ENCODE data around the gene DPPA5. TPM values are rescaled to one million over a fixed set of nuclear protein-coding genes. Genes with fewer than 3 reads are reported as not detected.

DPPA5 gene
- total and polyA plus RNA-seq, 2 donors (not counting 1 experiment from before 2014, with no cell fraction given): not detected

- Histone ChIP-seq H3K36me3 (replicated peaks in 1 of 2; ENCODE audit: control extremely low read depth in 1 of 2, control insufficient read depth in 1 of 2, extremely low read depth in 1 of 2, insufficient read depth in 2 of 2, low read length in 1 of 2) (no peaks in the 10 kb centered on the region), H3K4me2 (replicated peaks; ENCODE audit: low read depth, low read length, poor library complexity, severe bottlenecking) (no peak overlapping the region), H3K4me3 (ENCODE audit: control extremely low read depth in 1 of 5, extremely low read depth in 1 of 5, insufficient read depth in 1 of 5, low read depth in 2 of 5, low read length in 4 of 5) (no peak overlapping the region), H3K27ac (ENCODE audit: low read length in 2 of 2) (no peak overlapping the region), H3K9me3 (ENCODE audit: control extremely low read depth in 1 of 3, control insufficient read depth in 2 of 3, insufficient read depth in 1 of 3, low read length in 2 of 3) (no peaks in the 10 kb centered on the region), H4K20me1 (ENCODE audit: control insufficient read depth, insufficient read depth, low read length, poor library complexity, severe bottlenecking) (no peaks in the 10 kb centered on the region), H2AFZ (ENCODE audit: insufficient read depth, low read depth, low read length, poor library complexity, severe bottlenecking) (no peak overlapping the region), H3K4me1 (ENCODE audit: control insufficient read depth in 2 of 2, insufficient read depth in 2 of 2, low read length in 2 of 2) (no peaks in the 10 kb centered on the region), H3K27me3 (replicated peaks in 1 of 4; ENCODE audit: control extremely low read depth in 1 of 4, control insufficient read depth in 3 of 4, insufficient read depth in 4 of 4, low read length in 3 of 4) (peaks cover 0 to 5% (median 2%) of the 10 kb centered on the region in 4 experiments), H3K79me2 (ENCODE audit: control insufficient read depth, insufficient read depth, low read length) (no peaks in the 10 kb centered on the region), H3K9ac (ENCODE audit: low read length) (no peak overlapping the region)
- POLR2A ChIA-PET: no interaction called here
- no peak overlapping the region for H3K27ac Mint-ChIP-seq
- TF ChIP-seq CTCF (IDR thresholded peaks at IDR 0.05): no peak
- no peak for TF ChIP-seq EZH2 (IDR thresholded peaks at IDR 0.05; ENCODE audit: borderline replicate concordance, insufficient read depth, low read depth, low read length, poor library complexity, severe bottlenecking)
- peaks cover 9% of the 10 kb centered on the region for H3K27me3 Mint-ChIP-seq
- H3K4me3 Mint-ChIP-seq: no peak overlapping the region
- no peaks in the 10 kb centered on the region for H3K4me1 Mint-ChIP-seq
- no peaks in the 10 kb centered on the region for H3K9me3 Mint-ChIP-seq (ENCODE audit: insufficient read depth)
- no peak for ATAC-seq (ENCODE audit: low read depth)
- intact Hi-C loops (cut with micrococcal nuclease): no loop called here
- CTCF ChIA-PET: no interaction called here
- no peak for DNase-seq
- WGBS (ENCODE audit: insufficient coverage): no CpG with 5 or more reads among the region's 5 CpGs
Observed at GRCh38 chr6:73342174-73342573, 11.9 kb downstream of the DPPA5 start.

GRCh38 chr6:73341335-73341734 is 12.7 kb downstream of the DPPA5 start:
- Mint-ChIP-seq H3K4me1 (no peaks in the 10 kb centered on the region), H3K27ac (no peak overlapping the region), H3K9me3 (ENCODE audit: insufficient read depth) (no peaks in the 10 kb centered on the region), H3K27me3 (peaks cover 3% of the 10 kb centered on the region), H3K4me3 (no peak overlapping the region)
- H2AFZ ChIP-seq (ENCODE audit: insufficient read depth, low read depth, low read length, poor library complexity, severe bottlenecking): no peak overlapping the region
- no peaks in the 10 kb centered on the region for H3K79me2 ChIP-seq (ENCODE audit: control insufficient read depth, insufficient read depth, low read length)
- no peak overlapping the region for H3K9ac ChIP-seq (ENCODE audit: low read length)
- ChIA-PET POLR2A (no interaction called here), CTCF (no interaction called here)
- H3K4me3 ChIP-seq (ENCODE audit: control extremely low read depth in 1 of 5, extremely low read depth in 1 of 5, insufficient read depth in 1 of 5, low read depth in 2 of 5, low read length in 4 of 5): no peak overlapping the region
- no peak overlapping the region for H3K27ac ChIP-seq (ENCODE audit: low read length in 2 of 2)
- DNase-seq: no peak
- TF ChIP-seq CTCF (IDR thresholded peaks at IDR 0.05) (no peak), EZH2 (IDR thresholded peaks at IDR 0.05; ENCODE audit: borderline replicate concordance, insufficient read depth, low read depth, low read length, poor library complexity, severe bottlenecking) (no peak)
- no peaks in the 10 kb centered on the region for H3K36me3 ChIP-seq (replicated peaks in 1 of 2; ENCODE audit: control extremely low read depth in 1 of 2, control insufficient read depth in 1 of 2, extremely low read depth in 1 of 2, insufficient read depth in 2 of 2, low read length in 1 of 2)
- H4K20me1 ChIP-seq (ENCODE audit: control insufficient read depth, insufficient read depth, low read length, poor library complexity, severe bottlenecking): no peaks in the 10 kb centered on the region
- no peak overlapping the region for H3K4me2 ChIP-seq (replicated peaks; ENCODE audit: low read depth, low read length, poor library complexity, severe bottlenecking)
- H3K4me1 ChIP-seq (ENCODE audit: control insufficient read depth in 2 of 2, insufficient read depth in 2 of 2, low read length in 2 of 2): no peaks in the 10 kb centered on the region
- no peak for ATAC-seq (ENCODE audit: low read depth)
- H3K9me3 ChIP-seq (ENCODE audit: control extremely low read depth in 1 of 3, control insufficient read depth in 2 of 3, insufficient read depth in 1 of 3, low read length in 2 of 3): no peaks in the 10 kb centered on the region
- peaks cover 0 to 3% (median 0%) of the 10 kb centered on the region in 4 experiments for H3K27me3 ChIP-seq (replicated peaks in 1 of 4; ENCODE audit: control extremely low read depth in 1 of 4, control insufficient read depth in 3 of 4, insufficient read depth in 4 of 4, low read length in 3 of 4)
- intact Hi-C loops (cut with micrococcal nuclease): loop anchor here (1.0 kb wide), 1 partner anchor 31 kb away; no protein-coding TSS in a partner anchor
- no CpG with 5 or more reads among the region's 1 CpG for WGBS (ENCODE audit: insufficient coverage)

Data from B cell (primary cell).